ENCODE results near the gene ZNF428. TPM values are rescaled to one million over a fixed set of nuclear protein-coding genes. Genes with fewer than 3 reads are reported as not detected.

ZNF428 gene
- total RNA-seq, 1 experiment from 2014 or later, result 39.6 TPM

- Histone ChIP-seq H3K9ac (ENCODE audit: low read length) (no peak overlapping the region), H3K4me2 (ENCODE audit: low read length) (no peak overlapping the region), H2AFZ (ENCODE audit: low read depth, low read length, poor library complexity, severe bottlenecking) (no peak overlapping the region), H3K9me3 (ENCODE audit: control insufficient read depth in 1 of 2, insufficient read depth in 1 of 2, low read depth in 1 of 2, low read length in 2 of 2) (no peaks in the 10 kb centered on the region), H3K36me3 (ENCODE audit: control insufficient read depth in 1 of 2, insufficient read depth in 2 of 2, low read length in 2 of 2) (peaks cover 6 to 7% of the 10 kb centered on the region in 2 experiments; a peak in 2 of 4 replicates), H3K4me3 (replicated peaks in 1 of 2; ENCODE audit: low read depth in 1 of 2, low read length in 2 of 2) (no peak overlapping the region), H4K20me1 (ENCODE audit: insufficient read depth) (no peaks in the 10 kb centered on the region), H3K27me3 (ENCODE audit: insufficient read depth, low read length) (no peaks in the 10 kb centered on the region), H3K79me2 (ENCODE audit: insufficient read depth, low read length) (peaks cover 11% of the 10 kb centered on the region), H3K9me2 (ENCODE audit: insufficient read depth) (no peaks in the 10 kb centered on the region), H3K4me1 (ENCODE audit: control insufficient read depth in 1 of 2, insufficient read depth in 2 of 2, low read length in 2 of 2) (no peaks in the 10 kb centered on the region), H3K27ac (ENCODE audit: low read depth, low read length) (no peak overlapping the region)
- ChIA-PET RAD21 (ENCODE audit: low non-redundant PET in 1 of 2, low total read pairs in 2 of 2, uncharacterized antibody in 2 of 2, unreplicated experiment in 2 of 2) (no interaction called here), CTCF (no interaction called here), POLR2A (no interaction called here)
- DNase-seq (ENCODE audit: low read depth, low spot score), result no peak
- intact Hi-C loops (cut with micrococcal nuclease), result no loop called here
- no peak for TF ChIP-seq ZFX (IDR thresholded peaks at IDR 0.05)
- TF ChIP-seq, protein P1, sequence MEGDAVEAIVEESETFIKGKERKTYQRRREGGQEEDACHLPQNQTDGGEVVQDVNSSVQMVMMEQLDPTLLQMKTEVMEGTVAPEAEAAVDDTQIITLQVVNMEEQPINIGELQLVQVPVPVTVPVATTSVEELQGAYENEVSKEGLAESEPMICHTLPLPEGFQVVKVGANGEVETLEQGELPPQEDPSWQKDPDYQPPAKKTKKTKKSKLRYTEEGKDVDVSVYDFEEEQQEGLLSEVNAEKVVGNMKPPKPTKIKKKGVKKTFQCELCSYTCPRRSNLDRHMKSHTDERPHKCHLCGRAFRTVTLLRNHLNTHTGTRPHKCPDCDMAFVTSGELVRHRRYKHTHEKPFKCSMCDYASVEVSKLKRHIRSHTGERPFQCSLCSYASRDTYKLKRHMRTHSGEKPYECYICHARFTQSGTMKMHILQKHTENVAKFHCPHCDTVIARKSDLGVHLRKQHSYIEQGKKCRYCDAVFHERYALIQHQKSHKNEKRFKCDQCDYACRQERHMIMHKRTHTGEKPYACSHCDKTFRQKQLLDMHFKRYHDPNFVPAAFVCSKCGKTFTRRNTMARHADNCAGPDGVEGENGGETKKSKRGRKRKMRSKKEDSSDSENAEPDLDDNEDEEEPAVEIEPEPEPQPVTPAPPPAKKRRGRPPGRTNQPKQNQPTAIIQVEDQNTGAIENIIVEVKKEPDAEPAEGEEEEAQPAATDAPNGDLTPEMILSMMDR (IDR thresholded peaks at IDR 0.05 in 2 of 3, conservative IDR thresholded peaks at IDR 0.05 in 1 of 3; ENCODE audit: borderline replicate concordance in 1 of 3, insufficient read depth in 1 of 3, low read depth in 2 of 3, low read length in 2 of 3), result no peak
- ATAC-seq, result peak; percentile 30; the same call in 1 of the 2 replicates
- BruUV-seq (replicated peaks), result no TSS peak
Observed at GRCh38 chr19:43612374-43612773, 7.1 kb downstream of the ZNF428 start.

GRCh38 chr19:43611788-43612187 is 7.6 kb downstream of the ZNF428 start, which contains the start of gene SRRM5:
Gene SRRM5, plus strand, starts transcription at chr19:43612088. Its CDS starts 34 bp downstream, at chr19:43612122.
- DNase-seq (ENCODE audit: low read depth, low spot score), result no peak
- H3K9me3 ChIP-seq (ENCODE audit: control insufficient read depth in 1 of 2, insufficient read depth in 1 of 2, low read depth in 1 of 2, low read length in 2 of 2), result no peaks in the 10 kb centered on the region
- no peak within 1 kb of the TSS for H3K9ac ChIP-seq (ENCODE audit: low read length)
- H3K4me3 ChIP-seq (replicated peaks in 1 of 2; ENCODE audit: low read depth in 1 of 2, low read length in 2 of 2), result no peak within 1 kb of the TSS
- H4K20me1 ChIP-seq (ENCODE audit: insufficient read depth), result no peaks in the 10 kb centered on the region
- POLR2A ChIA-PET, result no interaction called here
- intact Hi-C loops (cut with micrococcal nuclease), result no loop called here
- peaks cover 8 to 9% of the 10 kb centered on the region in 2 experiments; a peak in 2 of 4 replicates for H3K36me3 ChIP-seq (ENCODE audit: control insufficient read depth in 1 of 2, insufficient read depth in 2 of 2, low read length in 2 of 2)
- ATAC-seq, result no peak
- H3K4me2 ChIP-seq (ENCODE audit: low read length), result no peak within 1 kb of the TSS
- no peaks in the 10 kb centered on the region for H3K27me3 ChIP-seq (ENCODE audit: insufficient read depth, low read length)
- H3K27ac ChIP-seq (ENCODE audit: low read depth, low read length), result no peak within 1 kb of the TSS
- no TSS peak for BruUV-seq (replicated peaks)
- H3K79me2 ChIP-seq (ENCODE audit: insufficient read depth, low read length), result peaks cover 5% of the 10 kb centered on the region; the same call in 1 of the 2 replicates
- CTCF ChIA-PET, result no interaction called here
- RAD21 ChIA-PET (ENCODE audit: low non-redundant PET in 1 of 2, low total read pairs in 2 of 2, uncharacterized antibody in 2 of 2, unreplicated experiment in 2 of 2), result no interaction called here
- no peak within 1 kb of the TSS for H2AFZ ChIP-seq (ENCODE audit: low read depth, low read length, poor library complexity, severe bottlenecking)
- TF ChIP-seq ZFX (IDR thresholded peaks at IDR 0.05) (no peak), FOSL1 (IDR thresholded peaks at IDR 0.05; ENCODE audit: low read depth) (no peak), MAX (IDR thresholded peaks at IDR 0.05) (no peak), POLR2AphosphoS5 (IDR thresholded peaks at IDR 0.05; ENCODE audit: low read depth, low read length) (no peak), CEBPB (IDR thresholded peaks at IDR 0.05; ENCODE audit: low read depth) (no peak), SP1 (IDR thresholded peaks at IDR 0.05; ENCODE audit: low read depth) (no peak), ZNF274 (IDR thresholded peaks at IDR 0.05; ENCODE audit: low read depth, low read length) (no peak), JUND (IDR thresholded peaks at IDR 0.05) (no peak)
- TF ChIP-seq, protein P2, sequence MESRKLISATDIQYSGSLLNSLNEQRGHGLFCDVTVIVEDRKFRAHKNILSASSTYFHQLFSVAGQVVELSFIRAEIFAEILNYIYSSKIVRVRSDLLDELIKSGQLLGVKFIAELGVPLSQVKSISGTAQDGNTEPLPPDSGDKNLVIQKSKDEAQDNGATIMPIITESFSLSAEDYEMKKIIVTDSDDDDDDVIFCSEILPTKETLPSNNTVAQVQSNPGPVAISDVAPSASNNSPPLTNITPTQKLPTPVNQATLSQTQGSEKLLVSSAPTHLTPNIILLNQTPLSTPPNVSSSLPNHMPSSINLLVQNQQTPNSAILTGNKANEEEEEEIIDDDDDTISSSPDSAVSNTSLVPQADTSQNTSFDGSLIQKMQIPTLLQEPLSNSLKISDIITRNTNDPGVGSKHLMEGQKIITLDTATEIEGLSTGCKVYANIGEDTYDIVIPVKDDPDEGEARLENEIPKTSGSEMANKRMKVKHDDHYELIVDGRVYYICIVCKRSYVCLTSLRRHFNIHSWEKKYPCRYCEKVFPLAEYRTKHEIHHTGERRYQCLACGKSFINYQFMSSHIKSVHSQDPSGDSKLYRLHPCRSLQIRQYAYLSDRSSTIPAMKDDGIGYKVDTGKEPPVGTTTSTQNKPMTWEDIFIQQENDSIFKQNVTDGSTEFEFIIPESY (IDR thresholded peaks at IDR 0.05; ENCODE audit: extremely low read depth, insufficient replicate concordance, low read length), result no peak
- no peaks in the 10 kb centered on the region for H3K9me2 ChIP-seq (ENCODE audit: insufficient read depth)
- H3K4me1 ChIP-seq (ENCODE audit: control insufficient read depth in 1 of 2, insufficient read depth in 2 of 2, low read length in 2 of 2), result no peaks in the 10 kb centered on the region

Measured in HCT116 (cell line).